Kasumi-1 (cell line): ENCODE measurements around the gene NPHP4.

Experiments
- DNase-seq, 2 experiments: peaks; one replicate each; lab custom pipeline; 2025; lab: John Stamatoyannopoulos, UW

The NPHP4 gene

DNA sequence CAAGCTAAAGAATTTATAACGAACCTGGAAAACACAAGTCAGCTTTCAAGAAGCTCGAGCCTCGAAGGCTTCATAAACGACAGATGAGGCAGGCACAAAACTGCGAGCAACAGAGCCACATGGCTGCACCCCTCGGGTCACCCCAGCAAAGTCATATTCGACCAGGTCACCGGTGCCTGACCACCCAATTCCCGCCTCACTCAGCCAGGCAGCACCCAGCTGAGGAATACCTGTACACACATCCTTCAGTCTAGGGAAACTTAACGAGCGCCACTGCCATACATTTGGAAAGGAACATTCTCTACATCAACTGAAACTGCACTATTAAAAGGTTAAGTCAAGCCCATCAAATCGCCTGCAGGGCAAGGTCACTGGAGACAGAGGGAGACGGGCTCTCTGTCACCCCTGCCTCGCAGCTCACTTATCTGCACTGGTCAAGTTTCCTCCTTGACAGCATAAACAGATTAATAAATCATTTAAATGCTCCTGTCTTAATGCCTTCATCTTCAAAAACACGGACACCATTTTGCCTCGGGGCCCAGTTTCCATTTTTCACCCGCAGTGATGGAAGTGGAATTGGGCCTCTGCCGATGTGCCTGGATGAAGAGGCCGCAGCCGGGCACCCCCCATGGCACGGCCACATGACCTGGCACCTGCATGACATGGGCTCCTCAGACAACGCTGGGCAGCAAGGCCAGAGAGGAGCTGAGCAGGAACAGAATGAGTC is 20.6 kb downstream of the NPHP4 start:
- DNase-seq, result no peak

DNA sequence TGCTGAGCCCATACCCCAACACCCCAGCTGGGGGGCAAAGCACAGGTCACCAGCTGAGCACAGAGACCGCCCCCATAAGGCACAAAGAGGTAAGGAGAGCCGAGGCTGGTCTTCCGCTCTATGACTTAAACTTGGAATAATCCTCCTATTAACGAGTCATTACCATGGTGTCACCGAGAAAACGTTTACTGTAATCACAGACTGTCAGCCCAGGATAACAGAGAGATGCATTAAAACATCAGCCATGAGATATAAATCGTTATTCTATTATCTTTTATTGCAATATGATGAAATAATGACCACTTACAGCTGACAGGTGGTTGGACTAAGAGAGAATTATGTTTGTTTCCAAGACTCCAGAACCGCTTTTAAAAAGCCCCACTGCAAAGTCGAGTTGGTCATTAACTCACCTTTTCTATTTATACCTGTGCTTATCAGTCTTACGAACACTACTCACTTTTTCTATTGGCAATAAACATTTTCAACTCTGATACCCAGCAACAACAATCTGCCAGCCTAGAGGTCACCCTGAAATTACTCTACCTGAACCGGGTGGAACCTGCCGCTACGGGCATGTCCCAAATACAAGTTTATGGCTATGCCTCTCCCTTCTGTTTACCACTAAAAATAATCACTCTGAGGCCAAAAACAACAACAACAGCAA is 21.5 kb downstream of the NPHP4 start:
- DNase-seq, result no peak

DNA sequence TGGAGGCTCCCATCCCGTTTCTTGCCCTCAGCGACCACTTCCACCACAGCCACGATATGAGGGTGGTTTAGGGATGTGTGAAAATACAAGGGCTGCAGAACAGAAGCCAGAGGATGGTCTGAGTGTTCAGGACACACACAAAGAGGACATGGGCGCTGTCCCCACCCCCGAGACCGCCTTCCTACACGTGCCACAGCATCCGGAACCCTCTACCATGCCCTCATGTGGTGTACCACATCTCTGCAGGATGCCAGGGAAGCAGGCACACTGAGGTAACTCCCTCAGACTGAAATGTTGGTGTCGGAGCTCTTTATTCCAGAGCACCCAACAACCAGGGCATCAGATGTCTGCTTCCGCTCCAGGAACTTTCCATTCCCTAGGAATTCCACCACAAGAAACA is 23.1 kb downstream of the NPHP4 start:
- no peak for DNase-seq

DNA sequence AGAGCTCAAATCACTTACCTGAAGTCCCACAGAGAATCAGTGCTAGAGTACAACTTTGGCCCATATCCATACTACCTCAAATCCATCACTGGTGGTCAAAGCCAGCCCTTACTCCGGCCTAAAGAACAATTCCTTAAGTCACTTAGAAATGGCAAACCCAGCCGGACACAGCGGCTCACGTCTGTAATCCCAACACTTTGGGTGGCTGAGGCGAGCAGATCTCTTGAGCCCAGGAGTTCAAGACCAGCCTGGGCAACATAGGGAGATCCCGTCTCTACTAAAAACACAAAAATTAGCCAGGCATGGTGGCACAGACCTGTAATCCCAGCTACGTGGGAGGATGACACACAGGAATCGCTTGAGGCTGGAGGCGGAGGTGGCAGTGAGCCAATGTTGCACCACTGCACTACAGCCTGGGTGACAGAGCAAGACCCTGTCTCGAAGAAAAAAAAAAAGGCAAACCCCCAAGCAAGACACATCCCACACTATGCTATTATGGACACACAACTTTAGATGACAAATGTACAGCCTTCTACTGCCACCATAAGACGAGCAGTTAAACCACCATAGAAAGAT is 24.0 kb downstream of the NPHP4 start:
- DNase-seq, result no peak

DNA sequence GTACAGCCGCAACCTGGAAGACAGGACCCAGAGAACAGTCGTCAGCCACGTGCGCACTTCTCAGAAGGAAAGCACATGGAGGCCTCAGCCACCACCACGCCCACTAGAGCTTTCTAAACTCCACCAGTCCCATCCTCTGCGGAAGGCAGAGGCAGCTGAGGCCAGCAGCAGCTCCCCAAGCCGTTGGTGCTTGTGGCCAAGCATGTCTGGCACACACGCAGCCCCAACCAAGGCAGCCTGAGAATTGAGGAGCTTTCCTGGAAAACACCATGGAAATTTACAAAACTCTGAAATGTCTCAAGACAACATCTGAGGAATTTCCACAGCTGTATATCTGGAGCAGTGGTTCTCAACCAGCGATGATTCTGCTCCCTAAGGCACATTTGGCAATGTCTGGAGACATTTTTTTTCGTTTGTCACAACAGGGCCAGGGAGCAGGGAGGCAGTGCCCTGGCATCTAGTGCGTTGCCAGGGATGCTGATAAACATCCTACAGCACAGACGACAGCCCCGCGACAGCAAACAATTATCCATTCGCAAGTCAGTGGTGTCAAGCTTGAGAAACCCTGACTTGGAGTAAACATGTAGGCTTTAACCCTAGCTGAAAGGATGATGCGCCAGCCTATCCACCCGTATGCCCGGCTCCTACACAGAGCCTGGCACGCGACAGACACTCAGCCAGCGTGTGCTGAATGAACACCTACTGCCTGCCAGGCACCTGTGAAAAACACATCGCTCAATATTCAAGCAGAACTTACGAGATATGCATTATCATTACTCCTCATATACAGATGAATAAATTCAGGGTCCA is 24.7 kb downstream of the NPHP4 start:
- DNase-seq, result no peak

DNA sequence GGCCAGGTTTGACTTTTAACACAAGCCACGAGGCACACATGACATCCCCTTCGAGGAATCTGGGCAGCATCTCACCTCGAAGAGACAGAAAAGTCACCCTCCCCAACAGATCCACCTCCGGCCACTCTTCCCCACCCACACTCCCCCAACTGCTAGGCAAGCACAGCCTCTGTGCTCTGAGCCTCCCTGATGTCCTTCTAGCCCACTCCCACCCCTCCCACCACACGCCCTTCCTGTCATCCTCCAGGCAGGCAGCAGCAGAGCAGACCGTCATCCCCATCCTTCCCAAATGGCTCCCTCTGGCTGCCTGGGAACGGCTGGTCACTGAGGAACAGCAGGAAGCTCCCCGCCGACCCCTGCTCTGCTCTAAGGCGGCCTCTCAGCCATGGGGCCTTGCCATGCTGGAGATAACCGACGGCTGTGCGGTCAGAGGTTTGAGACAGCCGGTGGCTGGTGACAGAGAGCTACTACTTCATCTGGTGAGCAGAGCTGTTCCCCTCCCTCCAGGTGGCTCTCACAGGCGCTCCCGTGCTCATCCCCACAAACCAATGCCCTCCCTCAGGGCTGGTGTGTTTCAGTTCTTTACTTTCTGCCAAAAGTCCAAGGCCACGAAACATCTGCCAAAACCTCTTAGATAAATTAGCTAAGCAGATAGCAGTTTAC is 25.6 kb downstream of the NPHP4 start:
- DNase-seq, result no peak

DNA sequence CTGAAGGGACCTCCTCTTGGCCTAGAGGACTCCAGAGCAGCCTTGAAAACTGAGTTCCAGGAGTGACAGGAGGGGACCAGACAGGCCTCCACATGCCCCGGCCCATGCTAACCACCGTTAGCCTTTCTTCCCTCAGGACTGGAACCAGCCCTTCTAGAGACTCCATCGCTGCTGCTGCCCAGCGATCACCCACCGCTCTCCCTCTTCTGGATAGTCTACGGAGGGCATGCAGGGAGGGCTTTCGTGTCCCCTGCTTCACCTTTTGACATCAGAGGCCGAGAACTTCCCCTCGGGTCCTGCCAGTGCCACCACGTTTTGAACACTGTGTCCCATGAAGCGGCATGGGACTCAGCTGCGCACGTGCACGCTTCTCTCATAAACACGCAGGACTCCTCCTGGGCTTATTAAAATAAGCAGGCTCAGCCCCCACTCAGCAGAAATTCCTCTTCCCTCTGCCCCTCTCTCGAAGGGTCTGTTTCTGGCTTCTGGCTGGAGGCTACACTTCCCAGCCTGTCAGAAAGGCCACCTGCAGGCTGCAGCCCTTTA is 26.6 kb downstream of the NPHP4 start:
- DNase-seq, result no peak

DNA sequence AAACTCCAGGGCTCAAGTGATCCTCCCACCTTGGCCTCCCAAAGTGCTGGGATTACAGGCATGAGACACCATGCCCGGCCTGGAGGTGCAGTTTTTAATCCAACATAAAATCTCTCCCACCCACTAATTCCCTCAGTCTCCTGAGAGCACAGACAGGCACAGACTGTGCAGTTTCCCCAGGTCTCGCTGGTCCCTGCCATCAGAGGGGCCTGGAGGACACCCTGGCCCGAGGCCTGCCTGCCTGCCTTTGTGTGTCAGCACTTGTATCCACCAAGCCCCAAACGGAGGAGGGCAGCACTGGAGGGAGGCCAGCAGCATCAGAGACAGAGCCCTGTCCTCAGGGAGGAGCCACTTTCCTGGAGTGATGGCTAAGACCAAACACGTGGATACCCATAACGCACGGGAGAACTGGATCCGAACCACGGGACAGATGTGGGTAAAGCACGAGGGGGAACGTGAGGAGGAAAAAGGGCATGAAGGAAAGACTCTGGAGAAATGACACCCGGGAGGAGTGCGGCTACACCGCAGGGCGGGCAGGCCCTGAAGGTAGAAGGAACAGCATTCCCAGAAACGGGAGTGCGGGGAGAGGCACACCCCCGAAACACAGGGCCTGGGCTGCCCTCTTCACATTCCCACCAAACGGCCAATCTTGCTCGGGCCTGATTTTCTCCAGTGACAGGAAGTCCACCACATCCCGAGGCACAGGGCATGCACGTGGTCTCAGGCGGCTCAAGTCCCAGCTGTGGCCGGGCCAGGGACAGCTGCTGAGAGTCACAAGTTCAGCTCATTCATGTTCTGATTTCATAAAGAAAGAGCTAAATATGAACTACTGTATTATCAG is 29.7 kb downstream of the NPHP4 start:
- DNase-seq, result no peak

DNA sequence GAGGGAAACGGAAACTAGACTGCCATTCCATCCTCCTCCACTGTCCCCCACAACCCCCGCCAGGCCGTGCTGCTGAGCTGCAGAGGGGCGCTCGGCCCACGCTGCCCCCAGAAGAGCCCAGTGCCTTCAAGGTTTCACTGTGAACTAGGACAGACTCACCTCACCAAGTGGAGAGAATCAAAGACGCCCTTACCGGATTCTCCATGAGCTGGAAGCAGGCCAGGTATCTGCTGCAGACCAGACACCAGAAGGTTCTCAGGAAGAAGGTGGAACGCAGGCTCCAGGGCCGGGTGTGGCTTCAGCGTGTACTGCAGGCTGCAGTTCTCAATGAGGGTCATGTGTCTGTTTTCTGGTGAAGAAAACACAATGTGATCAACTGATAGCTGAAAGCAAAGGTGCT is 30.6 kb downstream of the NPHP4 start:
- no peak for DNase-seq

DNA sequence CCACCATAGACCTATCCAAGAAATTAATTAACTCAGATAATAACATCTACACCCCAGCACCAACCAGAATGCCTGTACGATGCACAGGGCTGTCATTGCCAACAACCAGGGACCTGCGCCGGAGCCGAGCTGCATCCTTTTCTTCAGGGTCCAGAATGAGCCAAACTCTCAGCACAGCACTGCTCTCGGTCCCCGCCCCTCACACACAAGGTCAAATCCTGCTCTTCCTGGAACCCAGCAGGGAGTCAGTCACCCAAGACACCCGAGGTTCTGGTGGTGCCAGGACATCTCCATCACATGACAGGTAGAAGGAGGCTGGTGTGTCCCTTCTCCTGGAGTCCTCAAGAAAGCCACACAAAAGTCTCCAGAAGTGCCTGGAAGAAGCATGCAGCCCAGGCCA is 31.9 kb downstream of the NPHP4 start:
- DNase-seq, result no peak

DNA sequence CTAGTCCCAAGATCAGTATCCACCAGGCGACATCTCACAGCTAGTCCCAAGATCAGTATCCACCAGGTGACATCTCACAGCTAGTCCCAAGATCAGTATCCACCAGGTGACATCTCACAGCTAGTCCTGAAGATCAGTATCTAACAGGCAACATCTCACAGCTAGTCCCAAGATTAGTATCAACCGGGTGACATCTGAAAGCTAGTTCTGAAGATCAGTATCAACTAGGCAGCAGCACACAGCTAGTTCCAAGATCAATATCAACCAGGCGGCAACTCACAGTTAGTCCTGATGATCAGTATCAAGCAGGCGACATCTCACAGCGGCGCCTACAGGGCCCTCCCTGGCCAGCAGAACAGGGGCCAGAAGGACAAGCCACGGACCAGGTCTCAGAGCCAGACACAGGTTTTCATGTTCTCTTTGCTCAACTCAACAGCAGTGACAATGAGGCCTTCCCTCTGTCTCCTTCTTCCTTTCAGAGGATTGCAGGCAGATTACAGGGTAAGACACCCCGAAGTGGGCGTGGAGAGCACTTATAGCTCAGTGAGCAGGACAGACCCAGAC is 32.5 kb downstream of the NPHP4 start:
- no peak for DNase-seq

DNA sequence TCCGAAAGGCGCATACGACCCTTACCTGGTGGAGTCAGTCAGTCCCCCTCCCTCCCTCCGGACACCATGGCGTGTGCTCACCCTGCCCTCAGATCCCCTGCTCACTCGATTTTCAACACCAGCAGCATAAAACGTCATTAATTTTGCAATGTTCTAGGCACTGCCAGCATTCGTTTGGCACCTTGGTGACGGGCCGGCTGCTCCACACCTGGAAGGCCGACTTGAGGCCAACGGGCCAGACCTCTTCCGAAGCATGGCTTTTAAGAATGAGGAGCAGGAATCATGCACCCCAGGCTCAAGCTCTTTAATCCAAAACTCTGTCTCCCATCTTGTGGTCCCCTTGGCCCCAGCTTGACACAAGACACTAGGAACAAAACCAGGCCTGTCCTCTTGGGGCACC is 33.1 kb downstream of the NPHP4 start:
- DNase-seq, result no peak

DNA sequence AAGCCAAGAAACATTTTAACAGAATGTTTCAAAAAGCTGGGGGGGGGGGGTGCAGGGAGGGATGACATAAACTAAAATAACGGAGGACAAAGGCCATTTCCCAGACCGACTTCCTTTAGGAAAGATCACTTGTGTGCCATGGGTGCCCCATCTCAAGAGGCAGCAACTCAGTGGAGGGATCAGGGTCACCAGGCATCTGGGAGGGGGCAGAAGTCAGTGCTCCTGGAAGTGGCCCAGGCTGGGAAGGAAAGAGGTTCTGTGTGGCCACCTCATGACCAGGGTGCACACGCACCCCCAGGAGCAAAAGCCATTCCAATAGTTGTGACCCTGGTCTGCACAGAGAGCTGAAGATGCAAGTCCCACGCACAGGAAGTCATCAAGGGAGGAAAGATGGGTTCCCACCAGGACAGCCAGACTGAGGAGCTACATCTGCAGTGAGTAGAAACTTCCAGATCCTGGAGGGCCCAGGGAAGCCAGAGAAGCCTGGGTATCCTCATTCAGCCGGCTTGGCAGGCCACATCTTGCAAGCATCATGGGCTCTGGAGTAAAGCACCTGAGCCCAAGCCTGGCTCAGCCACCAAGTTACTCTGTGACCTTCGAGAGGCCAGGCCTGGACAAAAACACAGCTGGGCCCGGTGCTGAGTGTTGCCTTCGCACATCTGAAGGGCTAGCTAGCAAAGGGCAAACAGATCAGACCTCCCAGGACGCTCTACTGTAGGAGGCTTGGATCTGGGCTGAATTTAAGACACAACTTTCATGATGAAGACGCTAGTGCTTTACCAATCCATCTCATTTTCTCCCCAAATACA is 36.0 kb downstream of the NPHP4 start:
- no peak for DNase-seq

DNA sequence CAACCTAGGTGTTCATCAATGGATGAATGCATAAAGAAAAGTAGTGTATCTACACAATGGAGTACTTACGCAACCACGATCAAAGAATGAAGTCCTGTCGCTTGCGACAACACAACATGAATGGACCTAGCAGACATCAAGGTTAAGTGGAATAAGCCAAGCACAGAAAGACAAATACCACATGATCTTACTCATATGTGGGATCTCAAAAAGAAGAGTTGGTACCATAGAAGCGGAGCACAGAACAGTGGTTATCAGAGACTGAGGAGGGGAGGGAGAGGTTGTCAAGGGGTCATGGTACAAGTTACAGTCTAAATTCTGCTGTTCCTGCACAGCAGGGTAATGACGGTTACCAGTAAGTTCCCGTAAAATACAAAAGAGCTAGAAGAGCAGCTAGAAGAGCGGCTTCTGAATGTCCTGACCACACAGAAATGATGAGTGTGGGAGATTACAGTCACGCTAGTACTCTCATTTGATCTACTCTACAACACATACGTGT is 36.7 kb downstream of the NPHP4 start:
- DNase-seq, result no peak

DNA sequence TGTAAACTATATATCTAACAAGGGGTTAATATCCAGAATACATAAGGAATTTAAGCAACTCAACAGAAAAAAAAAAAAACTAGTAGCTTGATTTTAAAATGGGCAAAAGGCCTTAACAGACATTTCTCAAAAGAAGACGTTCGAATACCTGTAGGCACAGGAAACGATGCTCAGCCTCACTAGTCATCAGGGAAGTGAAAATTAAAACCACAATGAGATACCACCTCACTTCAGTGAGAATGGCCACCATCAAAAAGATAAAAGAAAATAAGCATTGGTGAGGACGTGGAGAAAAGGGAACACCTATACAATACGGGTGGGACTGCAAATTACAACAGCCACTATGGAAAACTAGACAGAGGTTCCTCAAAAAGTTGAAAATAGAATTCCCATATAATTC is 37.3 kb downstream of the NPHP4 start:
- no peak for DNase-seq

DNA sequence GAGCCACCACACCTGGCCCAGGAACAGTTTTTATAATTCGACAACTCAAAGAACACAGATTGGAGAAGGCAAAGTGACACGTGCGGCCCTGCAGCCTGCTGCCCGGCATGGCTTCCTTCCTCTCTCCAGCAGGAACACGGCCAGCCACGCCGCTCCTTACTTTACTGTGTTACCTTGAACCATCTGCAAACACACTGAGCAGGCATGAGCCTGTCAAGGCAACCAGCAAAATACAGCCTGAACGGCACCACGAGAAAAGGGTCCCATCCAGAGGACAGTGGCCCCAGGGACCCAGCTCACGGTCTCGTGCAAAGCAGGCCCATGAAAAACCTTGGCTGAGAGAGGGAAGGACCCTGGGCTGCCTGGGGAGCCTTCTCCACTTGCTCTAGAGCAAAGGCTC is 38.8 kb downstream of the NPHP4 start:
- DNase-seq, result no peak

DNA sequence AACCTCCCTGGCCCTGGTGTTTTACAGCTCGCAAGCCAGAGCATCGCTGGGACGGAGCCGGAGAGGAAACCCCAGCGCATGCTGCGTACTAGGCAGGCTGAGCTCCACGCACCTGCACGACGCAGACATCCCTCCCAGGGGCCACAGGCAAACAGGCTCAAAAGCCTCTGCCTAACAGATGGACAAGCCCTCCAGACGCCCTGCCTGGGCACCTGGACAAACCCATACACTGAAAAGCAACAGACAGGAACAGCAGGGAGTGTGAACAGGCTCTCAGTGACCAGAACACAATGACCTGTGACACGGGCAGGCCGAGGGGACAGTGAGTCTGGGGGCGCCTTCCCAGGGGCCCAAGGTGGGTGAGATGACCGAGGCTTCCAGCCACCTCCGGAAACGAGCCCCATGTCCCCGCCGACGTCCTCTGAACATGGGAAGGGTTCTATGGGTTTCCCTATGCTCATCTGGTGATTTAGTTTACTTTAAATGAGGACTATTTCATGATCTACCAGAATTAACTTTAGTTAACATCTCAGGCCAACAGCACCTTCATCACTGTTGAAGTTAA is 40.3 kb downstream of the NPHP4 start:
- DNase-seq, result no peak

DNA sequence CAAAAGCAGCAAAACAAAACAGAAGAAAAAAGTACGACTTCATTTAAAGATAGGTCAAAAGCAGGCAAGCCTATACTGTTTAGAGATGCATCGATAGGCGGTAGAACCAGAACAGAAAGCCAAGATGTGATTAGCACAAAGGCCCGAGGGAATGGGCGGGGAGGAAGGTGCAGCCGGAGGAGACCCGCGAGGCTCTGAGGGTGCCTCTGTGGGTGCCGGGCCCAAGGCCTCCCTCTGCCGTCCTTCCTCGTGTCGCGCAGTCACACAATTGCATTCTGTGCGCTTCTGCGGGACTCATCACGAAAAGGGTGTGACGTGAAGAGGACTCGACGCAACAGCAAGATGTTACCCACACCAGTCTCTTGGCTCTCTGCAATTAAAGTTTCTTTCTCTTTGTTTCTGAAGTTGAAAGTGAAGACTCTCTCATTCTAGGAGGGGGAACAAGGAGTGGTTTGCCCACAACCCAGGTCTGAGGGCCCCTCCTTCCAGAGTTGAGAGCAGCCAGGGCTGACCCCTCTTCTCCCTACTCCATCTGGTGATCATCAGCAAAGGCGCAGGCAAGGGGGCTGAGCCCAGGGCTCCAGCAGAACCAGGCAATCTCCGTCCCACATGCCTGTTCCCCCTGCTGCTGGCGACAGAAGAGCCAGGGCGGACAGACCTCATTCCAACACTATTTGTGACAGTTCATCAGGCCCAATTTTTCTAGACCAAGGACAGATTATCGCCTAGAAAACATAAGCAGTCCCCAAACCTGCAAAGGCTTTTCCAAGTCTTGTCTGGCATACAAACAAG is 41.0 kb downstream of the NPHP4 start:
- no peak for DNase-seq
